Testis (tissue), 2 donors: ENCODE results near the gene ZBTB20.

Experiments used
- CTCF ChIP-seq, 3 experiments: fragments of 450-650 bp in 2 of 3; fragments of 200-600 bp in 1 of 3; sonication (generic) in 1 of 3; IDR thresholded peaks; one replicate each; pipeline ENCODE4 v1.5.1; 2016 to 2019; ENCODE audit warnings: antibody characterized with exemption in 3 of 3, mild to moderate bottlenecking in 2 of 3, moderate library complexity in 1 of 3
- POLR2A ChIP-seq: fragments of 450-650 bp; IDR thresholded peaks from one replicate; pipeline ENCODE4 v1.6.1; 2017; ENCODE audit warnings: antibody characterized with exemption, mild to moderate bottlenecking, moderate library complexity

GRCh38 chr3:114460459-114460858, 686.6 kb downstream of the ZBTB20 start:
- TF ChIP-seq CTCF (IDR thresholded peaks at IDR 0.05) (no peak), POLR2A (no peak)
